Right renal pelvis (tissue), 4 donors: ENCODE results near the gene RNF224. TPM values are rescaled to one million over a fixed set of nuclear protein-coding genes. Genes with fewer than 3 reads are reported as not detected.

ENCODE experiments used
- DNase-seq, 4 donors: peaks; one replicate each; pipeline ENCODE4 v3.0.0-alpha.2; 2013; ENCODE audit warnings: low read depth in 4 of 4, low spot score in 3 of 4, missing footprints in 1 of 4
- polyA plus RNA-seq, 4 donors: library from polyadenylated mRNA; unstranded; fragments of 120-200 nt; gene quantifications; one replicate each; pipeline ENCODE4 v1.2.1, GENCODE V29; 2013; ENCODE audit not compliant: insufficient read length in 4 of 4

The RNF224 gene
- polyA plus RNA-seq, 4 donors, result 5.1 to 14.5 (median 9.7) TPM

GRCh38 chr9:137269231-137269772 is 42.0 kb downstream of the RNF224 start:
- DNase-seq, result no peak

- no peak for DNase-seq
Measured at GRCh38 chr9:137270929-137271695, 43.8 kb downstream of the RNF224 start.

GRCh38 chr9:137271696-137272076 is 44.4 kb downstream of the RNF224 start:
- no peak for DNase-seq

- no peak for DNase-seq
Measured at GRCh38 chr9:137272241-137273094, 45.2 kb downstream of the RNF224 start.

GRCh38 chr9:137273095-137273490 is 45.8 kb downstream of the RNF224 start:
- DNase-seq, result no peak

- DNase-seq, result no peak
Measured at GRCh38 chr9:137273611-137274320, 46.5 kb downstream of the RNF224 start.

- DNase-seq, result no peak
Measured at GRCh38 chr9:137275203-137275587, 47.9 kb downstream of the RNF224 start.

GRCh38 chr9:137275588-137276472 is 48.5 kb downstream of the RNF224 start:
- no peak for DNase-seq

- DNase-seq, result peak in 1 of 4 donors; percentile 77
Measured at GRCh38 chr9:137276473-137277328, 49.4 kb downstream of the RNF224 start.

- no peak for DNase-seq
Measured at GRCh38 chr9:137277329-137278041, 50.2 kb downstream of the RNF224 start, which contains the start of gene TOR4A. TOR4A (plus strand) TSS chr9:137277726; CDS start chr9:137278690, 964 bp downstream.

- DNase-seq, result no peak
Measured at GRCh38 chr9:137278061-137278701, 50.9 kb downstream of the RNF224 start.

Other genes starting within 250 kb of the RNF224 start
- 100 to 1,000 TPM in 1 of 4 donors, 10 to 100 TPM in 3; 27.8 to 104 (median 33.5) TPM for gene PTGDS, start 250.0 kb upstream of the RNF224 start, polyA plus RNA-seq
- gene LCNL1, start 244.5 kb upstream of the RNF224 start, polyA plus RNA-seq, result under 1 TPM; 0.08 to 0.35 (median 0.19) TPM
- gene PAXX, start 235.1 kb upstream of the RNF224 start, polyA plus RNA-seq, result 10 to 100 TPM; 26.9 to 46.1 (median 31.5) TPM
- 1 to 10 TPM in 1 of 4 donors, under 1 TPM in 3; 0.28 to 1.2 (median 0.50) TPM for gene CLIC3, start 230.9 kb upstream of the RNF224 start, polyA plus RNA-seq
- gene ABCA2, start 199.3 kb upstream of the RNF224 start, polyA plus RNA-seq, result 10 to 100 TPM; 33.3 to 57.9 (median 40.2) TPM
- gene FUT7, start 195.4 kb upstream of the RNF224 start, polyA plus RNA-seq, result under 1 TPM in 2 of 4 donors, not detected in 2; 0.04 to 0.11 TPM
- 10 to 100 TPM; 22.8 to 47.1 (median 26.5) TPM for gene NPDC1, start 181.3 kb upstream of the RNF224 start, polyA plus RNA-seq
- 1 to 10 TPM; 3.4 to 7.4 (median 4.2) TPM for gene ENTPD2, start 173.4 kb upstream of the RNF224 start, polyA plus RNA-seq
- gene SAPCD2, start 156.9 kb upstream of the RNF224 start, polyA plus RNA-seq, result 1 to 10 TPM; 5.4 to 9.5 (median 6.0) TPM
- 1 to 10 TPM; 4.6 to 6.6 (median 5.6) TPM for gene UAP1L1, start 150.0 kb upstream of the RNF224 start, polyA plus RNA-seq
- 10 to 100 TPM; 46.4 to 62.2 (median 53.4) TPM for gene MAN1B1, start 140.5 kb upstream of the RNF224 start, polyA plus RNA-seq
- 10 to 100 TPM in 3 of 4 donors, 1 to 10 TPM in 1; 9.7 to 41.8 (median 18.2) TPM for gene DPP7, start 112.8 kb upstream of the RNF224 start, polyA plus RNA-seq
- under 1 TPM in 2 of 4 donors, not detected in 2; 0.04 to 0.12 TPM for gene GRIN1, start 88.3 kb upstream of the RNF224 start, polyA plus RNA-seq
- under 1 TPM in 1 of 4 donors, not detected in 3; 0.16 TPM for gene LRRC26, start 57.5 kb upstream of the RNF224 start, polyA plus RNA-seq
- gene TMEM210, start 55.4 kb upstream of the RNF224 start, polyA plus RNA-seq, result not detected
- gene ANAPC2, start 38.9 kb upstream of the RNF224 start, polyA plus RNA-seq, result 10 to 100 TPM; 37.1 to 50.4 (median 40.9) TPM
- 10 to 100 TPM; 42.7 to 70.4 (median 47.7) TPM for gene SSNA1, start 38.8 kb upstream of the RNF224 start, polyA plus RNA-seq
- gene TPRN, start 26.8 kb upstream of the RNF224 start, polyA plus RNA-seq, result 10 to 100 TPM; 12.9 to 18.6 (median 14.1) TPM
- 10 to 100 TPM; 44.6 to 49.8 (median 47.4) TPM for gene TMEM203, start 21.9 kb upstream of the RNF224 start, polyA plus RNA-seq
- gene NDOR1, start 21.8 kb upstream of the RNF224 start, polyA plus RNA-seq, result 10 to 100 TPM; 10.0 to 16.0 (median 10.9) TPM
- 10 to 100 TPM in 2 of 4 donors, 1 to 10 TPM in 2; 7.9 to 16.3 (median 10.1) TPM for gene RNF208, start 5.3 kb upstream of the RNF224 start, polyA plus RNA-seq
- gene CYSRT1, start 2.3 kb upstream of the RNF224 start, polyA plus RNA-seq, result 10 to 100 TPM in 2 of 4 donors, 1 to 10 TPM in 2; 4.9 to 14.2 (median 10.8) TPM
- 10 to 100 TPM in 1 of 4 donors, 1 to 10 TPM in 3; 4.7 to 11.9 (median 7.3) TPM for gene SLC34A3, start 3.4 kb downstream of the RNF224 start, polyA plus RNA-seq
- gene TUBB4B, start 13.8 kb downstream of the RNF224 start, polyA plus RNA-seq, result 100 to 1,000 TPM; 343 to 454 (median 348) TPM
- gene STPG3, start 23.8 kb downstream of the RNF224 start, polyA plus RNA-seq, result 1 to 10 TPM; 1.7 to 2.3 (median 1.8) TPM
- 10 to 100 TPM; 46.6 to 69.7 (median 51.2) TPM for gene NELFB, start 27.8 kb downstream of the RNF224 start, polyA plus RNA-seq
- gene TOR4A, start 50.2 kb downstream of the RNF224 start, polyA plus RNA-seq, result 1 to 10 TPM; 3.6 to 10.0 (median 4.9) TPM
- 10 to 100 TPM in 1 of 4 donors, 1 to 10 TPM in 3; 6.6 to 10.1 (median 6.7) TPM for gene NRARP, start 74.8 kb downstream of the RNF224 start, polyA plus RNA-seq
- gene EXD3, start 195.7 kb downstream of the RNF224 start, polyA plus RNA-seq, result 10 to 100 TPM; 12.5 to 19.3 (median 13.8) TPM
- 10 to 100 TPM in 1 of 4 donors, 1 to 10 TPM in 3; 5.7 to 10.1 (median 6.2) TPM for gene NOXA1, start 195.9 kb downstream of the RNF224 start, polyA plus RNA-seq
- under 1 TPM; 0.52 to 0.59 (median 0.56) TPM for gene ENTPD8, start 213.9 kb downstream of the RNF224 start, polyA plus RNA-seq
- gene NSMF, start 231.8 kb downstream of the RNF224 start, polyA plus RNA-seq, result 10 to 100 TPM; 45.5 to 49.6 (median 45.8) TPM